ENCODE measurements around the gene PPARD. TPM values are rescaled to one million over a fixed set of nuclear protein-coding genes. Genes with fewer than 3 reads are reported as not detected.

PPARD gene
- total RNA-seq, 4 donors from 2014 or later: 23.4 to 31.4 (median 26.9) TPM

DNA sequence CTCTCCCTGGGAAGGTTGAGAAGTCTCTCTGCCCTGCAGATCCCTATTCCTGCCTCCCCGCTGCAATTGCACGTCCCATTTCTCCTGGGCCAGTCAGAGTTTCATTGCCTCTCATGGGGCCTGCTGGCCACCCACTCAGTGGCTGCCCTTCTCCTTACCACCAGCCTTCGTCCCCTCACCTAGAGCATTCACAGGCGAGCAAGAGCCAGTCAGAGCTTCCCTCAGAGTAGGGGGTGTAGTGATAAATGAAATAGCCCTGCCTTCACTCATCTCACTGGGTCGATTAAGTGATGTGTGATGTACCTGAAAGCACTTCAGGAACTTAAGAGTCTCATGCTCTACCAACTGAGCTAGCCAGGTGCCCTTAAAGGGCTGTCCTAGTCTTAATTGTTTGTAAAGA, 57.8 kb downstream of the PPARD start:
- no peak overlapping the region for H3K4me3 ChIP-seq
- no peak for DNase-seq (ENCODE audit: low spot score in 2 of 2)
- no peaks in the 10 kb centered on the region for H3K9me3 ChIP-seq
- H3K36me3 ChIP-seq: peaks cover 4% of the 10 kb centered on the region
- no peaks in the 10 kb centered on the region for H3K4me1 ChIP-seq
- no peak overlapping the region for H3K27ac ChIP-seq
- H3K27me3 ChIP-seq: no peaks in the 10 kb centered on the region
- TF ChIP-seq, protein P1, sequence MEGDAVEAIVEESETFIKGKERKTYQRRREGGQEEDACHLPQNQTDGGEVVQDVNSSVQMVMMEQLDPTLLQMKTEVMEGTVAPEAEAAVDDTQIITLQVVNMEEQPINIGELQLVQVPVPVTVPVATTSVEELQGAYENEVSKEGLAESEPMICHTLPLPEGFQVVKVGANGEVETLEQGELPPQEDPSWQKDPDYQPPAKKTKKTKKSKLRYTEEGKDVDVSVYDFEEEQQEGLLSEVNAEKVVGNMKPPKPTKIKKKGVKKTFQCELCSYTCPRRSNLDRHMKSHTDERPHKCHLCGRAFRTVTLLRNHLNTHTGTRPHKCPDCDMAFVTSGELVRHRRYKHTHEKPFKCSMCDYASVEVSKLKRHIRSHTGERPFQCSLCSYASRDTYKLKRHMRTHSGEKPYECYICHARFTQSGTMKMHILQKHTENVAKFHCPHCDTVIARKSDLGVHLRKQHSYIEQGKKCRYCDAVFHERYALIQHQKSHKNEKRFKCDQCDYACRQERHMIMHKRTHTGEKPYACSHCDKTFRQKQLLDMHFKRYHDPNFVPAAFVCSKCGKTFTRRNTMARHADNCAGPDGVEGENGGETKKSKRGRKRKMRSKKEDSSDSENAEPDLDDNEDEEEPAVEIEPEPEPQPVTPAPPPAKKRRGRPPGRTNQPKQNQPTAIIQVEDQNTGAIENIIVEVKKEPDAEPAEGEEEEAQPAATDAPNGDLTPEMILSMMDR (IDR thresholded peaks at IDR 0.05): no peak
- TF ChIP-seq POLR2A (IDR thresholded peaks at IDR 0.05) (no peak), POLR2AphosphoS5 (IDR thresholded peaks at IDR 0.05) (no peak), EP300 (IDR thresholded peaks at IDR 0.05) (no peak)
- WGBS: 93% methylated on average over 5 of the region's 5 CpGs

DNA sequence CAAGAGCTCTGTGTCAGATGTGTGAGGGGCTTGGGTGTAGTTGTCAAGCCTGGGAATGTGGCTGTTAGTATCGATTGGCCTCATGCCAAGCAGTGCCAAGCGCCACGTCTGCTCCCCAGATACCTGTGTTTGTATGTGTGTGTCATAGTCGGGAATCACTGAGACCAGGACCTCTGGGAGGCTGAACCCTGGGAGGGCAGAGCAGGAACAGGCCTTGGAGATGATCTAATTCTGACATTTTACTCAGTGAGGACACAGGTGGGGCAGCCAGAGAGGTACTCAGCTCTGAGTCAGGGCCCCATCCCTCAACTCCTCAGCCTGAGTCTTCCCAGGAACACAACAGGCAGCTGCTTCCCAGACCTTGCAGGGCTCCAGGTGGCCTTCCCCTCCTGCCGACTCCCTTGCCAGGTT, 58.5 kb downstream of the PPARD start:
- Histone ChIP-seq H3K4me3 (no peak overlapping the region), H3K27me3 (no peaks in the 10 kb centered on the region), H3K9me3 (no peaks in the 10 kb centered on the region), H3K36me3 (peaks cover 4% of the 10 kb centered on the region), H3K27ac (no peak overlapping the region), H3K4me1 (no peaks in the 10 kb centered on the region)
- no peak for TF ChIP-seq EP300 (IDR thresholded peaks at IDR 0.05)
- TF ChIP-seq POLR2AphosphoS5 (IDR thresholded peaks at IDR 0.05): no peak
- TF ChIP-seq, protein P1 (IDR thresholded peaks at IDR 0.05): no peak
- no peak for TF ChIP-seq POLR2A (IDR thresholded peaks at IDR 0.05)
- no peak for DNase-seq (ENCODE audit: low spot score in 2 of 2)
- WGBS: 73% methylated on average over 5 of the region's 5 CpGs

DNA sequence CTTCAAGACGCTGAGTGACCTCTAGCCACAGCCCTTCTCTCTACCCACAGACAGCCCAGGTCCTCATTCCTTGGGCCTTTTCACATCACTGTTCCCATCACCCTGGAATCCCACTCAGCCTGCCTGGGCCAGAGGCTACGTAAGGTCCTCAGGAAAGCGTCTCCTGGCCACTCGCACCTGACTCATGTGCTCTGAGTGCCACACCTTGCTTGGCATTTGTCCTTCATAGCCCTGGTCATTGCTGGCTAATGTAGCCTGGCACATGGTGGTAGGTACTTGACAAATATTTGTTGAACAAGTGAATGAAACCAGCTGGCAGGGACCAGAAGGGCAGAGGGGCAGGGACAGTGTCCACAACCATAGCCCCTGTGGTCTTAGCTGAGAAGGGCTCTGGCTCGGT, 59.2 kb downstream of the PPARD start:
- TF ChIP-seq, protein P1 (IDR thresholded peaks at IDR 0.05): no peak
- no peak for TF ChIP-seq EP300 (IDR thresholded peaks at IDR 0.05)
- no peak for TF ChIP-seq POLR2AphosphoS5 (IDR thresholded peaks at IDR 0.05)
- no peak for TF ChIP-seq POLR2A (IDR thresholded peaks at IDR 0.05)
- no peaks in the 10 kb centered on the region for H3K4me1 ChIP-seq
- DNase-seq (ENCODE audit: low spot score in 2 of 2): no peak

DNA sequence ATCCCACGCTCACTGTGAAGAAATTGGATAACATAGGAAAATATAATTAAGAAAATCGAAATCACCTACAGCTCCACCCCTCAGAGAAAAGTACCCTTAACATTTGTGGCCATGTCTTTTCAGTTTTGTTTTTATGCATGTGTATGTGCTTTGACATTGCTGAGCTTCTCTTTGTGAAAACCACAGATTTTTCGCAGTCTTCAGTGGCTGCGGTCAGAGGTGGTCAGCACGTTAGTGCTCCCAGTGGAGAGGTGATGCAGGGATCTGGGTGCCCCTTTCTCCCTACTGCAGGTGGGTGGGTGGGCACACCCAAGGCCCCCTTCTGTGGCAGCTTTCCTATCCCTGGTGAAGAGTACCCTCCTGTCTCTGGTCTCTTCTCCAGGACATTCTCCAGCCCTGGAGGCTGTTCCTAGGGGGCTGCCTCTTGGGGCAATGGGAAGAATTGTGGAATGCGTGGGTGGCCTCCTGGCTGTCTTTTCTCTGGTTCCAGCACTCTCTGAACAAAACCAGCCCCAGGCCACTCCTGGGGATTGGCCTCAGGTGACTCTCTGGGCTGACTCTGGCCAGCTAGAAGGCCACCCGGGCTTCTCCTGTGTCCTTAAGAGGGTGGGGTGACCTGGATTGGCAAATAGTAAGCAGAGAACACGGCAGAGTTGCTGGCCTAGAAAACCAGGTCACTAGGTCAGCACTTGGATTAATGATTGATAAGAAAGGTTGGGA, 59.9 kb downstream of the PPARD start:
- 89% methylated on average over 6 of the region's 8 CpGs for WGBS

More for the DNA sequence above, 59.2 kb downstream of the PPARD start:
- WGBS: 94% methylated on average over 5 of the region's 5 CpGs
- Histone ChIP-seq H3K9me3 (no peaks in the 10 kb centered on the region), H3K27ac (no peak overlapping the region), H3K27me3 (no peaks in the 10 kb centered on the region), H3K36me3 (peaks cover 4% of the 10 kb centered on the region), H3K4me3 (no peak overlapping the region)

DNA sequence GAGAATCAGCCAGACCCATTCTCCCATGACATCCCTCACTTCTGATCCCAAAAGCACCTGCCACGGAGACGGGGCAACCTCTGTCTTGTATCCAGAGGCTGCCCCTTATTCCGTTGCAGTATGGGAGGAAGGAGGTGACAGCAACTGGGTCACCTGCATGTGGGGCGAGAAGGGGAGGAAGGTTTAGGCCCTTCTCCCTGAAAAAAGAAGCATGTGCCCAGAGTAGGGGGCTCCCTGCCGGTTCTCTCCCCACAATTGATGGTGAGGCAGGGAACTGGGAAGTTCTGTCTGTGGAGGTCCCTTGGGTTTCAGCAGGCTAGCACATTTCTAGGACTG, 60.5 kb downstream of the PPARD start:
- no peak for DNase-seq (ENCODE audit: low spot score in 2 of 2)
- no peak overlapping the region for H3K4me3 ChIP-seq
- TF ChIP-seq POLR2A (IDR thresholded peaks at IDR 0.05) (no peak), POLR2AphosphoS5 (IDR thresholded peaks at IDR 0.05) (no peak), EP300 (IDR thresholded peaks at IDR 0.05) (no peak)
- TF ChIP-seq, protein P1 (IDR thresholded peaks at IDR 0.05): no peak
- H3K36me3 ChIP-seq: peaks cover 2% of the 10 kb centered on the region
- H3K9me3 ChIP-seq: no peaks in the 10 kb centered on the region
- H3K4me1 ChIP-seq: no peaks in the 10 kb centered on the region
- H3K27me3 ChIP-seq: no peaks in the 10 kb centered on the region
- no peak overlapping the region for H3K27ac ChIP-seq
- 95% methylated on average over 5 of the region's 5 CpGs for WGBS

More for the DNA sequence above, 59.9 kb downstream of the PPARD start:
- peaks cover 4% of the 10 kb centered on the region for H3K36me3 ChIP-seq
- TF ChIP-seq POLR2AphosphoS5 (IDR thresholded peaks at IDR 0.05): no peak
- no peak for TF ChIP-seq EP300 (IDR thresholded peaks at IDR 0.05)
- DNase-seq (ENCODE audit: low spot score in 2 of 2): no peak
- no peak overlapping the region for H3K27ac ChIP-seq
- no peaks in the 10 kb centered on the region for H3K9me3 ChIP-seq
- H3K27me3 ChIP-seq: no peaks in the 10 kb centered on the region
- H3K4me1 ChIP-seq: no peaks in the 10 kb centered on the region
- H3K4me3 ChIP-seq: no peak overlapping the region

Data from suprapubic skin (tissue), 4 donors.